ENCODE results near the gene TANC1. TPM values are rescaled to one million over a fixed set of nuclear protein-coding genes. Genes with fewer than 3 reads are reported as not detected.

Gene TANC1
- total RNA-seq, 6 experiments from 2014 or later: 22.4 to 27.7 (median 23.1) TPM

GRCh38 chr2:158960193-158960592, 8.2 kb upstream of the TANC1 start:
- Mint-ChIP-seq H3K27ac (no peak overlapping the region), H3K27me3 (ENCODE audit: insufficient read depth) (peaks cover 7% of the 10 kb centered on the region), H3K9me3 (no peaks in the 10 kb centered on the region), H3K4me3 (no peak overlapping the region), H3K36me3 (ENCODE audit: low read depth) (no peaks in the 10 kb centered on the region), H3K4me1 (ENCODE audit: low read depth) (no peaks in the 10 kb centered on the region)
- TF ChIP-seq CTCF (IDR thresholded peaks at IDR 0.05): no peak
- no peak for DNase-seq

- no peak for TF ChIP-seq CTCF (IDR thresholded peaks at IDR 0.05)
- H3K27ac Mint-ChIP-seq: no peak overlapping the region
- H3K27me3 Mint-ChIP-seq (ENCODE audit: insufficient read depth): peaks cover 3% of the 10 kb centered on the region
- H3K4me1 Mint-ChIP-seq (ENCODE audit: low read depth): peaks cover 11% of the 10 kb centered on the region
- no peaks in the 10 kb centered on the region for H3K36me3 Mint-ChIP-seq (ENCODE audit: low read depth)
- no peaks in the 10 kb centered on the region for H3K9me3 Mint-ChIP-seq
- H3K4me3 Mint-ChIP-seq: no peak overlapping the region
- no peak for DNase-seq
Measured at GRCh38 chr2:158962074-158962473, 6.4 kb upstream of the TANC1 start.

- H3K4me3 Mint-ChIP-seq: no peak overlapping the region
- no peak overlapping the region for H3K27ac Mint-ChIP-seq
- H3K4me1 Mint-ChIP-seq (ENCODE audit: low read depth): peaks cover 17% of the 10 kb centered on the region
- no peaks in the 10 kb centered on the region for H3K9me3 Mint-ChIP-seq
- peaks cover 3% of the 10 kb centered on the region for H3K27me3 Mint-ChIP-seq (ENCODE audit: insufficient read depth)
- TF ChIP-seq CTCF (IDR thresholded peaks at IDR 0.05): no peak
- no peaks in the 10 kb centered on the region for H3K36me3 Mint-ChIP-seq (ENCODE audit: low read depth)
- no peak for DNase-seq
Measured at GRCh38 chr2:158963071-158963470, 5.4 kb upstream of the TANC1 start.

- Mint-ChIP-seq H3K4me3 (no peak overlapping the region), H3K36me3 (ENCODE audit: low read depth) (no peaks in the 10 kb centered on the region), H3K9me3 (no peaks in the 10 kb centered on the region), H3K27me3 (ENCODE audit: insufficient read depth) (peaks cover 3% of the 10 kb centered on the region), H3K4me1 (ENCODE audit: low read depth) (peaks cover 21% of the 10 kb centered on the region), H3K27ac (no peak overlapping the region)
- TF ChIP-seq CTCF (IDR thresholded peaks at IDR 0.05): no peak
- DNase-seq: no peak
Measured at GRCh38 chr2:158965107-158965506, 3.3 kb upstream of the TANC1 start.

GRCh38 chr2:158965641-158966040, 2.8 kb upstream of the TANC1 start:
- H3K9me3 Mint-ChIP-seq: no peaks in the 10 kb centered on the region
- H3K36me3 Mint-ChIP-seq (ENCODE audit: low read depth): no peaks in the 10 kb centered on the region
- H3K4me3 Mint-ChIP-seq: no peak overlapping the region
- DNase-seq: no peak
- TF ChIP-seq CTCF (IDR thresholded peaks at IDR 0.05): no peak
- no peak overlapping the region for H3K27ac Mint-ChIP-seq
- H3K4me1 Mint-ChIP-seq (ENCODE audit: low read depth): peaks cover 26% of the 10 kb centered on the region
- peaks cover 1% of the 10 kb centered on the region; the same call in 1 of the 2 replicates for H3K27me3 Mint-ChIP-seq (ENCODE audit: insufficient read depth)

GRCh38 chr2:158966312-158966711, 2.1 kb upstream of the TANC1 start:
- Mint-ChIP-seq H3K27ac (no peak overlapping the region), H3K9me3 (no peaks in the 10 kb centered on the region), H3K36me3 (ENCODE audit: low read depth) (no peaks in the 10 kb centered on the region), H3K4me1 (ENCODE audit: low read depth) (peaks cover 33% of the 10 kb centered on the region), H3K27me3 (ENCODE audit: insufficient read depth) (peaks cover 1% of the 10 kb centered on the region; the same call in 1 of the 2 replicates), H3K4me3 (no peak overlapping the region)
- no peak for DNase-seq
- TF ChIP-seq CTCF (IDR thresholded peaks at IDR 0.05): no peak
